NCI-H524 treated with DMSO at 0.1 percent for 48 hours (cell line): ENCODE results near the gene MESP1.

Experiments used
- DNase-seq: peaks from one replicate; lab custom pipeline; 2025; lab: John Stamatoyannopoulos, UW

The MESP1 gene

GRCh38 chr15:89758283-89758682, 7.2 kb upstream of the MESP1 start:
- no peak for DNase-seq

- no peak for DNase-seq
Measured at GRCh38 chr15:89756897-89757296, 5.8 kb upstream of the MESP1 start.

GRCh38 chr15:89755701-89756100, 4.7 kb upstream of the MESP1 start:
- no peak for DNase-seq

- DNase-seq = no peak
Measured at GRCh38 chr15:89754361-89755154, 3.5 kb upstream of the MESP1 start.

GRCh38 chr15:89753855-89754254, 2.8 kb upstream of the MESP1 start:
- no peak for DNase-seq

- no peak for DNase-seq
Measured at GRCh38 chr15:89751748-89752147, 699 bp upstream of the MESP1 start.

- DNase-seq = no peak
Measured at GRCh38 chr15:89749951-89750559, 994 bp downstream of the MESP1 start.

GRCh38 chr15:89749526-89749925, 1.5 kb downstream of the MESP1 start:
- DNase-seq = no peak

GRCh38 chr15:89749054-89749453, 2.0 kb downstream of the MESP1 start:
- no peak for DNase-seq

GRCh38 chr15:89747708-89748682, 3.1 kb downstream of the MESP1 start:
- DNase-seq = no peak

GRCh38 chr15:89746386-89746780, 4.7 kb downstream of the MESP1 start:
- DNase-seq = no peak

- DNase-seq = no peak
Measured at GRCh38 chr15:89745768-89746167, 5.3 kb downstream of the MESP1 start.

GRCh38 chr15:89745131-89745530, 5.9 kb downstream of the MESP1 start:
- DNase-seq = no peak

- no peak for DNase-seq
Measured at GRCh38 chr15:89743594-89743993, 7.5 kb downstream of the MESP1 start.

GRCh38 chr15:89743011-89743410, 8.0 kb downstream of the MESP1 start:
- DNase-seq = no peak

- DNase-seq = peak; percentile 27
Measured at GRCh38 chr15:89740137-89740536, 10.9 kb downstream of the MESP1 start.

GRCh38 chr15:89735773-89736172, 15.3 kb downstream of the MESP1 start:
- DNase-seq = no peak

- no peak for DNase-seq
Measured at GRCh38 chr15:89732451-89733172, 18.4 kb downstream of the MESP1 start.

GRCh38 chr15:89731275-89731674, 19.8 kb downstream of the MESP1 start:
- no peak for DNase-seq

GRCh38 chr15:89728254-89728653, 22.8 kb downstream of the MESP1 start:
- no peak for DNase-seq

- DNase-seq = no peak
Measured at GRCh38 chr15:89725064-89725463, 26.0 kb downstream of the MESP1 start.

- no peak for DNase-seq
Measured at GRCh38 chr15:89724621-89725020, 26.4 kb downstream of the MESP1 start.
